DND-41 (cell line): ENCODE measurements around the gene SERPINA5.

ENCODE experiments used
- ATAC-seq: fragments of 200-7000 bp; cut with Tn5 transposase; 3 replicates; pipeline ENCODE4 v1.9.1; 2021; ENCODE audit warnings: low read depth; ENCODE audit not compliant: insufficient read depth
- DNase-seq: peaks from one replicate; pipeline ENCODE4 v3.0.0-alpha.2; 2020
- H2AFZ ChIP-seq: 2 replicates; pipeline ENCODE4 v1.6.0; 2012; ENCODE audit warnings: low read depth, low read length
- H3K27ac ChIP-seq: 2 replicates; pipeline ENCODE4 v1.5.1; 2012; ENCODE audit warnings: low read length, inconsistent platforms
- H3K27me3 ChIP-seq: fragments of 200-600 bp; sonication (generic); 2 replicates; pipeline ENCODE4 v1.6.0; 2012; ENCODE audit warnings: low read length, mild to moderate bottlenecking, inconsistent platforms; ENCODE audit not compliant: insufficient read depth, poor library complexity
- H3K36me3 ChIP-seq: 2 replicates; pipeline ENCODE4 v1.5.1; 2012; ENCODE audit warnings: low read length, inconsistent platforms; ENCODE audit not compliant: insufficient read depth
- H3K4me1 ChIP-seq: 2 replicates; pipeline ENCODE4 v1.5.1; 2012; ENCODE audit warnings: mild to moderate bottlenecking, low read length; ENCODE audit not compliant: insufficient read depth
- H3K4me2 ChIP-seq: 2 replicates; pipeline ENCODE4 v1.6.0; 2012; ENCODE audit warnings: mild to moderate bottlenecking, moderate library complexity, low read length, inconsistent platforms; ENCODE audit not compliant: insufficient read depth
- H3K4me3 ChIP-seq, 2 experiments: fragments of 200-600 bp in 1 of 2; shearing (Covaris generic) in 1 of 2; 2 replicates each; pipeline ENCODE4 v1.5.1; 2012 to 2016; ENCODE audit warnings: inconsistent platforms in 2 of 2, low read length in 2 of 2, mild to moderate bottlenecking in 2 of 2, low read depth in 1 of 2, moderate library complexity in 1 of 2
- H3K79me2 ChIP-seq: 2 replicates; pipeline ENCODE4 v1.6.0; 2012; ENCODE audit warnings: low read length, inconsistent platforms; ENCODE audit not compliant: insufficient read depth
- H3K9ac ChIP-seq: 2 replicates; pipeline ENCODE4 v1.6.0; 2012; ENCODE audit warnings: low read depth, mild to moderate bottlenecking, inconsistent platforms, low read length, moderate library complexity
- H3K9me3 ChIP-seq: 2 replicates; pipeline ENCODE4 v1.5.1; 2012; ENCODE audit warnings: low read length, moderate library complexity, mild to moderate bottlenecking, inconsistent platforms; ENCODE audit not compliant: insufficient read depth, severe bottlenecking
- H4K20me1 ChIP-seq: 2 replicates; pipeline ENCODE4 v1.6.0; 2012; ENCODE audit warnings: low read length; ENCODE audit not compliant: insufficient read depth
- EZH2 ChIP-seq: IDR thresholded peaks from 3 replicates; pipeline ENCODE4 v1.6.1; 2012; ENCODE audit warnings: borderline replicate concordance, low read depth, mild to moderate bottlenecking, moderate library complexity, low read length, inconsistent platforms; ENCODE audit not compliant: severe bottlenecking
- TF ChIP-seq, protein P1 (sequence below): IDR thresholded peaks from 2 replicates; pipeline ENCODE4 v1.5.1; 2012; ENCODE audit warnings: borderline replicate concordance, low read length, moderate library complexity, mild to moderate bottlenecking; ENCODE audit not compliant: poor library complexity, severe bottlenecking; ENCODE audit errors: extremely low read depth

The SERPINA5 gene

DNA sequence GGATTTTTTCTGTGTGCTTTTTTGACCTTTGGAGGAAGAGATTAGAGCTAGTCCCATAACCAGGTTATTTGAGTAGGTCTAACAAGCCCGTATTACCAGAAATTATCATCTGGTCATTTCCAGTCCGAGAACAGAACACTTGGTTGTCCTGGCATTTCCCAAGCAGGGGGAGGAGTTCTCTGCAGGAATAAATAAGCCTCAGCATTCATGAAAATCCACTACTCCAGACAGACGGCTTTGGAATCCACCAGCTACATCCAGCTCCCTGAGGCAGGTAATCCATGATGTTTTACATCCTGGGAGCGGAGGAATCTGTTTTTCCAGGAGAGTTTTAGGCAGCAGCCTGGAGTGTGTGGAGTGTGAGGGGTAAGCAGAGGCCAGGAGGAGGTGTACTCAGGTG lies 30.9 kb downstream of the SERPINA5 start, which contains the start of gene SERPINA3:
Gene SERPINA3, plus strand, starts transcription at position 218 of the 400 bp plus-strand sequence. CDS start 2,051 bp downstream, outside the sequence.
- ATAC-seq (no peak), DNase-seq (no peak)
- Histone ChIP-seq H3K9me3 (no peaks in the 10 kb centered on the region), H3K27me3 (peaks cover 3% of the 10 kb centered on the region), H3K79me2 (no peaks in the 10 kb centered on the region), H3K9ac (no peak within 1 kb of the TSS), H2AFZ (no peak within 1 kb of the TSS), H3K4me1 (no peaks in the 10 kb centered on the region), H4K20me1 (no peaks in the 10 kb centered on the region), H3K27ac (no peak within 1 kb of the TSS), H3K4me3 (no peak within 1 kb of the TSS), H3K36me3 (no peaks in the 10 kb centered on the region), H3K4me2 (no peak within 1 kb of the TSS)
- TF ChIP-seq EZH2 = no peak
- TF ChIP-seq, protein P1, sequence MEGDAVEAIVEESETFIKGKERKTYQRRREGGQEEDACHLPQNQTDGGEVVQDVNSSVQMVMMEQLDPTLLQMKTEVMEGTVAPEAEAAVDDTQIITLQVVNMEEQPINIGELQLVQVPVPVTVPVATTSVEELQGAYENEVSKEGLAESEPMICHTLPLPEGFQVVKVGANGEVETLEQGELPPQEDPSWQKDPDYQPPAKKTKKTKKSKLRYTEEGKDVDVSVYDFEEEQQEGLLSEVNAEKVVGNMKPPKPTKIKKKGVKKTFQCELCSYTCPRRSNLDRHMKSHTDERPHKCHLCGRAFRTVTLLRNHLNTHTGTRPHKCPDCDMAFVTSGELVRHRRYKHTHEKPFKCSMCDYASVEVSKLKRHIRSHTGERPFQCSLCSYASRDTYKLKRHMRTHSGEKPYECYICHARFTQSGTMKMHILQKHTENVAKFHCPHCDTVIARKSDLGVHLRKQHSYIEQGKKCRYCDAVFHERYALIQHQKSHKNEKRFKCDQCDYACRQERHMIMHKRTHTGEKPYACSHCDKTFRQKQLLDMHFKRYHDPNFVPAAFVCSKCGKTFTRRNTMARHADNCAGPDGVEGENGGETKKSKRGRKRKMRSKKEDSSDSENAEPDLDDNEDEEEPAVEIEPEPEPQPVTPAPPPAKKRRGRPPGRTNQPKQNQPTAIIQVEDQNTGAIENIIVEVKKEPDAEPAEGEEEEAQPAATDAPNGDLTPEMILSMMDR = no peak

DNA sequence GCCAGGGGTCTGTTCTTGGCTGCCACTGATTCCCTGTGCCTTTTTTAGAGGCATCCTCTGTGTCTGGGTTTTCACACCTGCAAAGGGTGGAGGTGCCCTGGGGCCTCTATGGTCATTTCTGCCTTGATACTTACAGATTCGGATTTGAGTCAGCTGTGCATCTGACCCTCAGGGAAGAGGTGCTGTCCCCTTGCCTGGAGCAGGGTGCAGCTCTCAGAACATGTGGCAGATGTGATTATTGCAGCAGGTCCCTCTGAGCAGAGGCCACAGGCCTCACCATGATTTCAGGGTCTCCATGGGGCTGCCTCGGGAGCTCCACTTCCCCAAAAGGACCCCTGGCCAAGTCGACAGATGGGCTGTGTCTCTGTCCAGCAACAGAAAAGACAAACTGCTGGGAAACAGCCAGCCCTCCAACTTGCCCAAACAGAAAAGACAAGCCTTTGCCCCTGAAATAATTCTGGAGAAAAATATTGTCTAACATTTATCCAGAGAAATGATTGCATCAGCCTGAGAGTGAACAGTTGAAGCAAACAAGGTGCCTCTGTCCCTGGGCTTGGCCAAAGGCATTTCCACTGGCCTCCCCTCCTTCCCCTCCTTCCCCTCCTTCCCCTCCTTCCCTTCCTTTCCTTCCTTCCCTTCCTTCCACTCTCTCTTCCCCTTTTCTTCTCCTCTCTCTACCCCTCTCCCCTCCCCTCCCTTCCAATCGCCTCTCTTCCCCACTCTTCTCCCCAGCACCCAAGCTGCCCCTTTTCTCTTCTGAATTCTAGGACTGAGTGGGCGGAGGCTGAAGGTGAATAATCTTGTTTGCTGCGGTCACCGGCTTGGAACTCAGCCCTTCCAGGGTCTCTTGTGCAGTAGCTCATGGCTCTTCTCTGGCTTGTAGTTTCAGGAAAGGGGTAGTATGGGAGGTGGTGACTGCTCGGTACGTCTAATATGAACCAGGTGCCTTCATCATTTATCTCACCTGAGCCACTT lies 31.6 kb downstream of the SERPINA5 start:
- no peaks in the 10 kb centered on the region for H4K20me1 ChIP-seq
- no peaks in the 10 kb centered on the region for H3K4me1 ChIP-seq
- no peaks in the 10 kb centered on the region for H3K36me3 ChIP-seq
- ATAC-seq (no peak), DNase-seq (no peak)
- no peak overlapping the region for H3K9ac ChIP-seq
- no peak overlapping the region for H3K4me2 ChIP-seq
- peaks cover 4% of the 10 kb centered on the region for H3K9me3 ChIP-seq
- TF ChIP-seq, protein P1 = no peak
- TF ChIP-seq EZH2 = no peak
- H3K27ac ChIP-seq = no peak overlapping the region
- no peaks in the 10 kb centered on the region for H3K79me2 ChIP-seq
- peaks cover 3% of the 10 kb centered on the region for H3K27me3 ChIP-seq
- no peak overlapping the region for H2AFZ ChIP-seq
- H3K4me3 ChIP-seq = no peak overlapping the region

GRCh38 chr14:94613720-94614644 lies 32.8 kb downstream of the SERPINA5 start:
- DNase-seq (no peak), ATAC-seq (no peak)
- H3K4me3 ChIP-seq = no peak overlapping the region
- H4K20me1 ChIP-seq = no peaks in the 10 kb centered on the region
- H3K9me3 ChIP-seq = peaks cover 11% of the 10 kb centered on the region
- H2AFZ ChIP-seq = no peak overlapping the region
- no peaks in the 10 kb centered on the region for H3K4me1 ChIP-seq
- H3K4me2 ChIP-seq = no peak overlapping the region
- no peaks in the 10 kb centered on the region for H3K36me3 ChIP-seq
- no peak overlapping the region for H3K27ac ChIP-seq
- H3K27me3 ChIP-seq = peaks cover 3% of the 10 kb centered on the region
- H3K9ac ChIP-seq = no peak overlapping the region
- no peaks in the 10 kb centered on the region for H3K79me2 ChIP-seq
- no peak for TF ChIP-seq EZH2
- TF ChIP-seq, protein P1 = no peak
